IMR-90 (cell line): ENCODE measurements around the gene ANKMY1. TPM values are rescaled to one million over a fixed set of nuclear protein-coding genes. Genes with fewer than 3 reads are reported as not detected.

Experiments used
- ATAC-seq: fragments of 200-7000 bp; cut with Tn5 transposase; 2 replicates; pipeline ENCODE4 v1.9.1; 2020; ENCODE audit warnings: low read depth, mild to moderate bottlenecking, moderate library complexity
- BruUV-seq: library from RNA; stranded (reverse); fragments of 400-500 nt; replicated peaks from 2 replicates; lab custom pipeline; 2021; lab: Mats Ljungman, UMichigan
- CTCF ChIA-PET: fragments of 300-600 bp; formaldehyde crosslinking; extraction: SDS; loops from one replicate; lab custom pipeline; 2021; ENCODE audit warnings: antibody characterized with exemption; lab: Yijun Ruan, JAX
- POLR2A ChIA-PET: fragments of 300-600 bp; sonication (Branson Sonifier 250); formaldehyde crosslinking; loops from one replicate; lab custom pipeline; 2022; ENCODE audit warnings: antibody characterized with exemption; ENCODE audit not compliant: unreplicated experiment; lab: Charles Lee
- DNase-seq: peaks from one replicate; pipeline ENCODE4 v3.0.0; 2013
- H2AFZ ChIP-seq: replicated peaks from 2 replicates; pipeline ENCODE3; 2013; ENCODE audit warnings: low read length, mild to moderate bottlenecking; ENCODE audit not compliant: poor library complexity
- H2AK5ac ChIP-seq: 2 replicates; pipeline ENCODE4 v1.6.1; 2013; ENCODE audit warnings: low read depth, low read length, inconsistent platforms
- H2AK9ac ChIP-seq: replicated peaks from 2 replicates; pipeline ENCODE3; 2013; ENCODE audit warnings: mild to moderate bottlenecking, low read depth, low read length, moderate library complexity; ENCODE audit not compliant: poor library complexity
- H2BK120ac ChIP-seq: 2 replicates; pipeline ENCODE4 v1.6.1; 2013; ENCODE audit warnings: low read depth, low read length, inconsistent platforms
- H2BK15ac ChIP-seq: 3 replicates; pipeline ENCODE4 v1.6.1; 2013; ENCODE audit warnings: low read depth, low read length, inconsistent platforms
- H2BK20ac ChIP-seq: 2 replicates; pipeline ENCODE4 v1.6.1; 2013; ENCODE audit warnings: low read depth, mild to moderate bottlenecking, inconsistent platforms, low read length, moderate library complexity
- H2BK5ac ChIP-seq: 2 replicates; pipeline ENCODE4 v1.6.1; 2013; ENCODE audit warnings: mild to moderate bottlenecking, low read depth, low read length, inconsistent platforms; ENCODE audit not compliant: poor library complexity, severe bottlenecking
- H3K14ac ChIP-seq: replicated peaks from 2 replicates; pipeline ENCODE4 v1.6.1; 2013; ENCODE audit warnings: low read depth, low read length, inconsistent platforms
- H3K18ac ChIP-seq: 2 replicates; pipeline ENCODE4 v1.6.1; 2013; ENCODE audit warnings: low read depth, low read length, control low read depth
- H3K23ac ChIP-seq: 2 replicates; pipeline ENCODE4 v1.6.1; 2013; ENCODE audit warnings: low read depth, low read length, inconsistent platforms
- H3K27ac ChIP-seq: 2 replicates; pipeline ENCODE4 v1.5.1; 2013; ENCODE audit warnings: mild to moderate bottlenecking, control low read depth, low read length; ENCODE audit not compliant: insufficient read depth
- H3K27me3 ChIP-seq: 2 replicates; pipeline ENCODE4 v1.6.1; 2013; ENCODE audit warnings: low read length; ENCODE audit not compliant: control insufficient read depth, insufficient read depth
- H3K36me3 ChIP-seq: 2 replicates; pipeline ENCODE4 v1.6.1; 2013; ENCODE audit warnings: low read length, mixed read lengths; ENCODE audit not compliant: control insufficient read depth, insufficient read depth
- H3K4ac ChIP-seq: 2 replicates; pipeline ENCODE4 v1.6.1; 2013; ENCODE audit warnings: low read depth, low read length, inconsistent platforms
- H3K4me1 ChIP-seq: 2 replicates; pipeline ENCODE4 v1.6.1; 2013; ENCODE audit warnings: low read length, mixed read lengths; ENCODE audit not compliant: control insufficient read depth, insufficient read depth
- H3K4me2 ChIP-seq: 2 replicates; pipeline ENCODE4 v1.6.1; 2013; ENCODE audit warnings: low read depth, mild to moderate bottlenecking, control low read depth, low read length, moderate library complexity
- H3K4me3 ChIP-seq: 2 replicates; pipeline ENCODE4 v1.5.1; 2013; ENCODE audit warnings: low read depth, mild to moderate bottlenecking, control low read depth, low read length, moderate library complexity; ENCODE audit not compliant: insufficient read depth
- H3K56ac ChIP-seq: 2 replicates; pipeline ENCODE4 v1.6.1; 2013; ENCODE audit warnings: low read length, inconsistent platforms; ENCODE audit not compliant: insufficient read depth; ENCODE audit errors: extremely low read depth
- H3K79me1 ChIP-seq, 2 experiments: 2 replicates each; pipeline ENCODE4 v1.6.1; 2013; ENCODE audit warnings: low read length in 2 of 2, inconsistent platforms in 1 of 2, low read depth in 1 of 2
- H3K9ac ChIP-seq: 2 replicates; pipeline ENCODE4 v1.6.1; 2013; ENCODE audit warnings: low read depth, low read length, control low read depth
- H3K9me1 ChIP-seq: 2 replicates; pipeline ENCODE4 v1.6.1; 2013; ENCODE audit warnings: low read length, inconsistent platforms; ENCODE audit not compliant: insufficient read depth
- H3K9me3 ChIP-seq: 2 replicates; pipeline ENCODE4 v1.6.1; 2013; ENCODE audit warnings: low read length; ENCODE audit not compliant: control insufficient read depth, insufficient read depth
- H4K20me1 ChIP-seq: 2 replicates; pipeline ENCODE4 v1.6.1; 2013; ENCODE audit warnings: low read length, inconsistent platforms; ENCODE audit not compliant: insufficient read depth
- H4K5ac ChIP-seq: 2 replicates; pipeline ENCODE4 v1.6.1; 2013; ENCODE audit warnings: mild to moderate bottlenecking, low read depth, low read length, control low read depth
- H4K8ac ChIP-seq, 2 experiments: 2 replicates each; pipeline ENCODE4 v1.6.1; 2013; ENCODE audit warnings: low read depth in 2 of 2, low read length in 2 of 2, control low read depth in 1 of 2, inconsistent platforms in 1 of 2
- H4K91ac ChIP-seq: 2 replicates; pipeline ENCODE4 v1.6.1; 2013; ENCODE audit warnings: low read depth, low read length, inconsistent platforms; ENCODE audit not compliant: insufficient read depth
- CHD1 ChIP-seq: IDR thresholded peaks from 2 replicates; pipeline ENCODE4 v1.6.1; 2012; ENCODE audit warnings: low read depth, low read length, improper control_type of control experiment
- NFE2L2 ChIP-seq: fragments of 150-350 bp; IDR thresholded peaks from 2 replicates; pipeline ENCODE4 v1.6.1; 2016; ENCODE audit warnings: low read depth, mild to moderate bottlenecking, low read length
- RCOR1 ChIP-seq: IDR thresholded peaks from 2 replicates; pipeline ENCODE4 v1.6.1; 2012; ENCODE audit warnings: mild to moderate bottlenecking, low read length, improper control_type of control experiment; ENCODE audit not compliant: insufficient replicate concordance
- RFX5 ChIP-seq: IDR thresholded peaks from 2 replicates; pipeline ENCODE4 v1.8.0; 2012; ENCODE audit warnings: low read depth, mild to moderate bottlenecking, low read length, moderate library complexity
- WGBS, 2 experiments: methylation state at CpG; one replicate each; pipeline versions ENCODE4 v1.1.5 to v1.1.7; 2013; ENCODE audit warnings: missing lambda C conversion rate in 2 of 2; ENCODE audit not compliant: insufficient read length in 1 of 2; ENCODE audit errors: extremely low coverage in 2 of 2; 5-methylcytosine and 5-hydroxymethylcytosine counted together
- dilution Hi-C: fragments of 300-500 bp; cut with HindIII; formaldehyde crosslinking; loops from one replicate; pipeline ENCODE4 v1.14.3; 2018; ENCODE audit warnings: low sequenced_read_pairs; ENCODE audit not compliant: unreplicated experiment
- in situ Hi-C: fragments of 300-500 bp; cut with MboI; formaldehyde crosslinking; loops from 3 replicates; pipeline ENCODE4 v1.14.3; 2019; ENCODE audit warnings: low sequenced_read_pairs, inconsistent platforms, mixed read lengths
- intact Hi-C: fragments of 100-400 bp; cut with micrococcal nuclease; formaldehyde crosslinking; loops from 2 replicates; pipeline ENCODE4 v1.10.0; 2022
- polyA plus RNA-seq, 3 experiments: library from polyadenylated mRNA; depleted of rRNA; stranded (reverse); fragments of >200 nt; gene quantifications; 2 replicates each; pipeline ENCODE4 v1.2.3, GENCODE V29; 2012; ENCODE audit warnings: low replicate concordance in 1 of 3
- total RNA-seq: library from RNA; depleted of rRNA; stranded (reverse); fragments of >200 nt; gene quantifications from 2 replicates; pipeline ENCODE4 v1.2.3, GENCODE V29; 2012

ANKMY1 gene
- total and polyA plus RNA-seq, 2 of the 4 experiments (the other 2 are of a cell fraction), result 2.9 to 5.5 TPM

- ATAC-seq (no peak), DNase-seq (no peak)
- Histone ChIP-seq H3K4me3 (no peak overlapping the region), H3K14ac (no peak overlapping the region), H3K9ac (no peak overlapping the region), H3K27ac (no peak overlapping the region), H4K5ac (no peak overlapping the region), H3K4me1 (no peaks in the 10 kb centered on the region), H2AK9ac (no peak overlapping the region), H4K8ac (no peak overlapping the region), H4K91ac (no peak overlapping the region), H2AK5ac (no peak overlapping the region), H2BK120ac (no peak overlapping the region), H3K36me3 (peaks cover 30% of the 10 kb centered on the region), H3K79me1 (peaks cover 0 to 17% of the 10 kb centered on the region in 2 experiments; a peak in 2 of 4 replicates), H2BK15ac (no peak overlapping the region), H2BK5ac (no peak overlapping the region), H3K4ac (no peak overlapping the region), H3K18ac (no peak overlapping the region), H3K27me3 (no peaks in the 10 kb centered on the region), H3K9me1 (no peaks in the 10 kb centered on the region), H3K23ac (no peak overlapping the region), H3K4me2 (no peak overlapping the region), H2AFZ (no peak overlapping the region), H2BK20ac (no peak overlapping the region), H3K9me3 (no peaks in the 10 kb centered on the region), H3K56ac (no peak overlapping the region), H4K20me1 (no peaks in the 10 kb centered on the region; the same call in 1 of the 2 replicates)
- no TSS peak for BruUV-seq
- ChIA-PET POLR2A (no interaction called here), CTCF (no interaction called here)
- TF ChIP-seq RCOR1, result no peak
- TF ChIP-seq NFE2L2, result no peak
- no peak for TF ChIP-seq RFX5
- TF ChIP-seq CHD1, result no peak
- whole genome bisulfite sequencing, 2 experiments, result 84% methylated on average over 5 of the region's 17 CpGs; no CpG with 5 or more reads in 1 of the 2 experiments
- in situ Hi-C loops (no loop called here), intact Hi-C loops (no loop called here), dilution Hi-C loops (no loop called here)
These were observed 38.3 kb upstream of the ANKMY1 start for GRCh38 chr2:240596080-240596460.
